Measurements from ENCODE around the gene DKKL1.

DKKL1 gene

GRCh38 chr19:49421039-49421877 is 57.6 kb downstream of the DKKL1 start:
- peaks cover 56 to 82% of the 10 kb centered on the region in 2 donors for H3K27me3 ChIP-seq (ENCODE audit: control insufficient read depth in 1 of 2, insufficient read depth in 2 of 2, low read length in 2 of 2)
- no peak overlapping the region for H3K4me3 ChIP-seq (ENCODE audit: low read depth in 1 of 2, low read length in 2 of 2)
- H3K27ac ChIP-seq (ENCODE audit: low read depth, low read length) = no peak overlapping the region
- no peak overlapping the region for H3K9ac ChIP-seq (ENCODE audit: low read length)
- H3K4me1 ChIP-seq (ENCODE audit: insufficient read depth, low read length) = peaks cover 11% of the 10 kb centered on the region
- H3K9me3 ChIP-seq (ENCODE audit: low read length) = no peaks in the 10 kb centered on the region
- no peaks in the 10 kb centered on the region for H3K36me3 ChIP-seq (ENCODE audit: insufficient read depth, low read length)

DNA sequence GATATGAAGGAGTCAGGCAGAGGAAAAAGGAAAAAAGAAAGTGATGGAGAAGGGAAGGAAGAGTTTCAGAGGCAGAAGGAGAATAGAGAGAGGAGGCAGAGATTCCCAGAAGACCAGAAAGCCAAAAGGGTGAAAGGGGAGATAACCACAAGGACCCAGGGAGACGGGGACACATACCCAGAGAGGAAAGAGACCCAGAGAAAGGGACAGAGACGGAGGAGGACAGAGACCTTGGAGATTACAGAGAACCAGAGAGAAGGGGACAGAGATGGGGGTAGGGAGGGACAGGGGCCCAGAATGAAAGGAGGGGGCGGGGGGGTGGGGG is 58.2 kb downstream of the DKKL1 start:
- no peak overlapping the region for H3K4me3 ChIP-seq (ENCODE audit: low read depth in 1 of 2, low read length in 2 of 2)
- no peaks in the 10 kb centered on the region for H3K36me3 ChIP-seq (ENCODE audit: insufficient read depth, low read length)
- H3K9ac ChIP-seq (ENCODE audit: low read length) = no peak overlapping the region
- no peak overlapping the region for H3K27ac ChIP-seq (ENCODE audit: low read depth, low read length)
- H3K27me3 ChIP-seq (ENCODE audit: control insufficient read depth in 1 of 2, insufficient read depth in 2 of 2, low read length in 2 of 2) = peaks cover 62 to 84% of the 10 kb centered on the region in 2 donors
- H3K9me3 ChIP-seq (ENCODE audit: low read length) = no peaks in the 10 kb centered on the region
- H3K4me1 ChIP-seq (ENCODE audit: insufficient read depth, low read length) = peaks cover 11% of the 10 kb centered on the region

GRCh38 chr19:49422407-49423070 is 58.9 kb downstream of the DKKL1 start:
- H3K9me3 ChIP-seq (ENCODE audit: low read length) = no peaks in the 10 kb centered on the region
- no peaks in the 10 kb centered on the region for H3K36me3 ChIP-seq (ENCODE audit: insufficient read depth, low read length)
- H3K27me3 ChIP-seq (ENCODE audit: control insufficient read depth in 1 of 2, insufficient read depth in 2 of 2, low read length in 2 of 2) = peaks cover 69 to 85% of the 10 kb centered on the region in 2 donors
- H3K4me3 ChIP-seq (ENCODE audit: low read depth in 1 of 2, low read length in 2 of 2) = no peak overlapping the region
- H3K4me1 ChIP-seq (ENCODE audit: insufficient read depth, low read length) = peaks cover 11% of the 10 kb centered on the region
- no peak overlapping the region for H3K27ac ChIP-seq (ENCODE audit: low read depth, low read length)
- H3K9ac ChIP-seq (ENCODE audit: low read length) = no peak overlapping the region

DNA sequence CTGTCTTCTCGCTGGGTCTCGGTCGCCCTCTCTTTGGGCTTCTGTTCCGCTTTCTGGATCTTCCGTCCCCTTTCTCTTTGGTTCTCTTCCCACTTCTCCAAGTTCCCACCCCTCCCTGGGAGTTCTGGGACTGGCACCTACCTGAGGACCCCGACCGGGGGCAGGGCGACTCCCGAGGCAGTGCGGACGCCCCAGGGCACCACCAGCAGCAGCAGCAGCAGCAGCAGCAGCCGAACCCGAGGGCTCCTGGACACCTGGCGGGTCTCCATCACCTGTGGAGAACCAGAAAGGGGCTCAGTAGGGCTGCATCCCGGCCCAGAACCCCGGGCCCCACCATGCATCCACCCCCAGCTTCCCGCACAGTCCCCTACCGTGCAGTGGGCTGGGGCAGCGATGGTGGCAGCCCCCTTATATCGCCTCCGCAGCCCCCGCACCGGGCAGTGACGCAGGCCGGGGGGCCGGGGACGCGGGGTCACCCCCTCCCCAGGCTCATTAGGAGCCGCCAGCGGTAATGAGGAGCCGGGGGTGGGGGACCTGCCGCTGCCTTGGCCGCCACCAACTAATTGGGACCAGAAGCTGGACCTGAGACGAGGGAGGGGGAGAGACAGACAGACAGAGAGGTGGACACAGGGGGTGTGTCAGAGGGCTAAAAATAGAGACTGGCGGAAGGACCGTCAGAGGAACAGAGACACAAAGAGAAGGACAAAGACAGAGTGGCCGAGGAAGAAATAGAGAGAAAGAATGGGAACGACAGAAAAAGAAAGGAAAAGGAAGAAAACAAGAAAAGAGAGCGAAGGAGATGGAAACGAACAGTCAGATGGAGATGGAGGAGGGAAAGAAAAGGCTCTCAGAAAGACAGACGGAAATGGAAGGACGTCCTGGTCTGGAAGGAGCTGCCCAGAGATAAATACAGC is 59.7 kb downstream of the DKKL1 start, which contains the start of gene PTH2:
TSS of gene PTH2 (minus strand) at position 371 of the 914 bp plus-strand sequence. CDS start at position 269, 102 bp downstream.
- Histone ChIP-seq H3K27ac (ENCODE audit: low read depth, low read length) (no peak within 1 kb of the TSS), H3K9me3 (ENCODE audit: low read length) (no peaks in the 10 kb centered on the region), H3K36me3 (ENCODE audit: insufficient read depth, low read length) (no peaks in the 10 kb centered on the region), H3K9ac (ENCODE audit: low read length) (no peak within 1 kb of the TSS), H3K4me1 (ENCODE audit: insufficient read depth, low read length) (peaks cover 16% of the 10 kb centered on the region), H3K4me3 (ENCODE audit: low read depth in 1 of 2, low read length in 2 of 2) (no peak within 1 kb of the TSS), H3K27me3 (ENCODE audit: control insufficient read depth in 1 of 2, insufficient read depth in 2 of 2, low read length in 2 of 2) (peaks cover 74 to 93% of the 10 kb centered on the region in 2 donors)

DNA sequence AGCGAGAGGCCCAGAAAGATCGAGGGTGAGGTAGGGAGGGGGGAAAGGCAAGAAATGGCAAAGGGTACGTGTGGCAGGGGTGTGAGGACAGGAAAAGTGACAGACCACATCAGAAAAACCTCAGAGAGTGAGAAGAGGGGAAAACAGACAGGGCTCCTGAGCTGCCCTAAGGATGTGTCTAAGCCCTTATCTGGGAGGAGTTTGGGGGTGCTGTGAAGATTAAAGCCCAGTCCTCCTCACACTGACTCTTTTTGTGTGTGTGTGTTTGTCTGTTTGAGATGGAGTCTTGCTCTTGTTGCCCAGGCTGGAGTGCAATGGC is 60.3 kb downstream of the DKKL1 start:
- Histone ChIP-seq H3K4me3 (ENCODE audit: low read depth in 1 of 2, low read length in 2 of 2) (no peak overlapping the region), H3K9ac (ENCODE audit: low read length) (no peak overlapping the region), H3K4me1 (ENCODE audit: insufficient read depth, low read length) (peaks cover 19% of the 10 kb centered on the region), H3K27me3 (ENCODE audit: control insufficient read depth in 1 of 2, insufficient read depth in 2 of 2, low read length in 2 of 2) (peaks cover 74 to 97% of the 10 kb centered on the region in 2 donors), H3K36me3 (ENCODE audit: insufficient read depth, low read length) (no peaks in the 10 kb centered on the region), H3K9me3 (ENCODE audit: low read length) (no peaks in the 10 kb centered on the region), H3K27ac (ENCODE audit: low read depth, low read length) (no peak overlapping the region)

All from muscle layer of colon (tissue), 2 donors.